Activated naive CD4-positive, alpha-beta T cell treated with anti-CD3 and anti-CD28 coated beads, Interleukin-2, amount 50 U/mL, for 16 hours (primary cell): ENCODE results near the gene CADPS.

ENCODE experiments used
- DNase-seq: peaks from one replicate; pipeline ENCODE4 v3.0.0-alpha.2; 2020

The CADPS gene

DNA sequence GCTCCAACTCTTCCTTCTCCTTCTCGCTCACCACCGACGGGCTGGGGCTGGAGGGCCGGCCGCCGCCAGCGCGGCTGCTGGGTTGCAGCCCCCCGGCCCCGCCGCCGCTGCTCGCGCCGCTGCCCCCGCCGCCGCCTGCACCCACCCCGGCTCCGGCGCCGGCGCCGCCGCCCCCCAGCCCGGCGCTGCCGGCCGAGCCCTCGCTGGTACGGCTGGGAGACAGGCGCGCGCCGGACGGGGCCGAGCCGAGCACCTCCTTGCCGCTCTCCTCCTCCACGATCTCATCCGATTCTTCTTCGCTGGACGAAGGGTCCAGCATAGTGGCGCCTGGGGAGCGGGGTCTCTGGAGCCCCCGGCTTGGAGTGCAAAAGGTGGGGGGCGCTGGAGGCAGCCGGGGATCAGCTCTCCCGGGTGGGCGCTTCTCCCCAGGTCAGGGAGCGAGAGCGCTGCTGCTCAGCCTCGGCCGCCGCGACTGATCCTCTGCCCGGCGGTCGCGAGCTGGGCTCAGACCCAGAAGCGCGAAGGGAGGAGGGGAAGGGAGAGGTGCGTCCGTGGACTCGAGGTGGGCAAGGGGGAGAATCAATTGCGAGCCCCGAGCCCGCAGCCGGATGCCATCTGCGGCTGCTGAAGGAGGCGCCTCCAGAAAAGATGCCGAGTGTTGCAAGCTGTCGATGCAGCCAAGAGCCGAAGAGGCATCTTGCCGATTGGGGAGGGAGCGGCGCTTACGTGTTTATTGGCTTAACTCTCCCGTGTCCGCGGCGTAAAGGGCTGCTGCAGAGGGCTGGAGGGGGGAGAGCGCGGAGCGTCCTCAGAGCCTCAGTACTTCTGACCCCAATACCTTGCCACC lies at the start of gene CADPS:
CADPS (minus strand) TSS at position 706 of the 847 bp plus-strand sequence; CDS start at position 319, 387 bp downstream.
- DNase-seq: no peak

- DNase-seq: no peak
These were observed 47.9 kb upstream of the CADPS start for GRCh38 chr3:62923066-62923465.

DNA sequence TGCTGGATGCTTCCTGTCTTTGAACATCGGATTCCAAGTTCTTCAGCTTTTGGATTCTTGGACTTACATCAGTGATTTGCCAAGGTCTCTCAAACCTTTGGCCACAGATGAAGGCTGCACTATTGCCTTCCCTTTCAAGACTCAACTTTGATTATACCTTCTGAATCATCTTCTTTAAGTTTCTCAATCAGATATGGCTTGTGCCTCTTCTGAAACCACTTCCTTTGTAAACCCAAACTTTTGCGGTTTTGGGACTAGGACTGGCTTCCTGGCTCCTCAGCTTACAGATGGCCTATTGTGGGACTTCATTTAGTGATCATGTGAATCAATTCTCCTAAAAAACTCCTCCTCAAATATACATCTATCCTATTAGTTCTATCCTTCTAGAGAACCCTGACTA lies 47.1 kb upstream of the CADPS start:
- DNase-seq: no peak

DNA sequence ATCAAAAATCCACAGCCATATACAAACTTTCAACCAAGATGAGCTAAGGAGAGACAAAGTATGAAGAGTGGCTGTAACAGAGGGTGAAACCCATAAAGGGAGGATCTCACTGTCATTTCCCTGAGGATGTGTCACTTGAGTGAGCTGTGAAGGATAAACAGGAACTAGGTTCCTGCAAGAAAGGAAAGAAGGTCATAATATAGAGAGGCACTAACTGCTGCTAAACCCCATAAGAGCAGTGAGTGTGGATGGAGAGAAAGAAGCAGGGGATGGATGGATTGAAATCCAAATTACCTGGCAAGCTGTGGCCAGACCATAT lies 45.2 kb upstream of the CADPS start:
- DNase-seq: no peak

DNA sequence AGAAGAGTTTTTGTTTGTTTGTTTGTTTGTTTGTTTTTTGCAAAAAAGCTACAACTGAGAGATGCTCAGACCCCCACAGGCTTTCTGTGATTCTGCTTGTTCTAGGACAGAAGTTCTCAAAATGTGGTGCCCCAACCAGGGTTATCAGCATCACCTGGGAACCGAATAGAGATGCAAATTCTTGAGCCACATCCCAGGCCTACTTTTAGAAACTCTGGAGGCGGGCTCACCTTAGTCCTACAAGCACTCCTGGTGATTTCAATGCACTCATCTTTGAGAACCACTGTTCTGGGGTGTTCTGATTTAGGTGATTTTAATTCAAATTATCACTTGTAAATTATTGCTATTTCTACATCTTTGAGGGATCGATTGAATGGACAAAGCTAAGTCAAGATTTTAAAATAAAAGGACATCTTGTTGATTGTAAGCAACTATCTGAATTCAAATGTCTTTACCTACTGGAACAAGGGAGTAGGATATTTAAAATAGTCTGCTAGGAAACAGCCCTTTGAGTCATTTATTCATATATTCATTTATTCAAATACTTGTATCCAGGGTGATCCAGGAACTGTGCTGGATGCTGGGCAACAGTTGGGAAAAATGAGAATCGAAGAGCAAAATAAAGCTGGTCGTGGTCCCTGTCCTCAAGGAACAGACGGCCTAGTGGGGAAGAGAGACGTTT lies 44.7 kb upstream of the CADPS start:
- no peak for DNase-seq

GRCh38 chr3:62918777-62919176 lies 43.6 kb upstream of the CADPS start:
- no peak for DNase-seq

GRCh38 chr3:62918131-62918530 lies 42.9 kb upstream of the CADPS start:
- DNase-seq: no peak

GRCh38 chr3:62911526-62911925 lies 36.3 kb upstream of the CADPS start:
- DNase-seq: no peak

DNA sequence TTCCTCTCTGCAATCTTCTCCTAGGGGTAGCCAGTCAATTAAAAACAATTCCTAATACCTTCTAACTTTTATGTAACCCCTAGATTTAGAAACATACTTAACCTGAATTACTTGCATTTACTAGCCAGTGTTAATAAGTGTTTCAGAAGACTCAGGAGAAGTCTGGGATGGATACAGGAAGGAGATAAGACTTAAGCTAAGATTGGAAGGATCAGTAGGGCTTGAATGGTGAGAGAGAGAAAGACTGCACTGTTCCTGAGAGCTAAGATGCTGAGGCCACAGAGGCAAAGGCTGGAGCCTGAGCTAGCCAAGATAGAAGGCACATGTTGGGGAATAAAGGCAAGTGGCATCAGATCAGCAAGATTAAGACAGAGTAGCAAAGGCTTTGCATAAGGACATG lies 30.1 kb upstream of the CADPS start:
- DNase-seq: no peak

DNA sequence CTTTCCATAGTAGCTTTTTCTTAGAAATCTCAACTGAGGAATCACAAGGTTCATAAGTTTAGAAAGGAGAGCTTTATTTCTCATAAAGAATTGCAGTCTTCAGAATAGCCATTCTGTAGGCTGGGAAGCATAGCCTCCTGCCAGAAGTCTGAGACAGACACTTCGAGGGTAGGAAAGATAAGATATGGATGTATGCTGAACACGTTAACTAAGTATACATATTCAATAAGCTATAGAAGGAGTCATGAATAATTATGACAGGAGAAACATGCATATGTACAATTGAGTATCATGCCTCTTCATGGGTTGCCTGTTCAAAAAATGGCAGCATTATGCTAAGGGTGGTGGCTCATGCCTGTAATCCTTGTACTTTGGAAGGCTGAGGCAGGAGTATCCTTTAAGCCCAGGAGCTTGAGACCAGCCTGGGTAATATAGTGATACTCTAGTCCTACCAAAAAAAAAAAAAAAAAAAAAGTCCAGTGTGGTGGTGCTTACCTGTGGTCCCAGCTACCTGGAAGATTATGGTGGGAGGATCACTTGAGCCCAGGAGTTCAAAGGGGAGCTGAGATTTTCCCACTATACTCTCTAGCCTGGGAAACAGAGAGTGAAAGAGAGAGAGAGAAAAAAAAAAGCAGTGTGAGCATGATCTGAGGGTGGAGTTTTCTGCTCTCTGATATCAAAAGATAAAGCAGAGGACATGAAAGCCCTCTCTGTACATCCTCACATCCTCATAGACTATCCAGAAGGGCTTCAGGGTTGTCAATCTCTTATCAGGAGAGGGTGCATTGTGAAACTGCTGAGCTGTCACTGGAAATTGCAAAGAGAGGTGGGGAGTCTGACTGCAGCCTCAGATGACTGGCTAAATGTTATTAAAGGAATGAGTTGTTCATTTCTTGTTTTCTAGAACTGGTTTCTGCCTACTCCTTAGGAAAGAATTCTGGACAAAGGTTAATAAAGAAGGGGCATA lies 23.6 kb upstream of the CADPS start:
- DNase-seq: no peak

DNA sequence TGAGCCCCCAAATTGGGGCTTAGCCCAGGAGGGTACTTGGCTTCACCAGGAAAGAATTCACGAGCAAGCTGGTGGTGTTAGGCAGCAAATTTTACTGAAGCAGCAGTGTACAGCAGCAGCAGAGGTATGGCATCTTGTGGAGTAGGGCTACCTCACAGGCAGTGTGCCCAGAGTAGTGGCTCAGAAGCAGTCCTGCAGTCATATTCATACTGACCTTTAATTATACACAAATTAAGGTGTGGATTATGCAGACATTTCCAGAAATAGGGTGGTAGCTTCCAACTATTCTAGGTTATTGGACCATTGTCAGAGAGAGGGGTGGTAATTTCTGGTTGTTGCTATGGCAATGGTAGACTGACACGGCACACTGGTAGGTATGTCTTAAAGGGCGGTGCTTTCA lies 20.7 kb upstream of the CADPS start:
- no peak for DNase-seq

- no peak for DNase-seq
These were observed 17.7 kb upstream of the CADPS start for GRCh38 chr3:62892951-62893350.

GRCh38 chr3:62892045-62892444 lies 16.8 kb upstream of the CADPS start:
- no peak for DNase-seq

DNA sequence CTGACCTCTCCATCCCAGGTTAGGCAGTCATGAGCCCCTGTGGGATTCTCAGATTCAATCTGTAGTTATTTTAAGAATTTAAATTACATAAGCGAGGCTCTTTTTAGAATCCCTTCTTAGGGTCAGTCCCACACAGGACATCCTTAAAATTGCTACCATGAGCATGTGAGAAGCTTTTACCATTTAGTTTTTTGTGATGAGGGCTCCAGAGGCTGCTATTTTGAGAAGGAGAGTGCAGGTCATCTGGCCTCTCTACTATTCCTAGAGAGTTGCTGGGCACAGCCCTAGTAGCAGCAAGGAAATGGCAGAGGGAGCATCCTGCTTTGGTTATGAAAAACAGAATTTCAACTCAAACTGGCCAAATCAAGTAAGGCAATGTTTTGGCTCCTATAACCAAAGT lies 13.6 kb upstream of the CADPS start:
- no peak for DNase-seq

DNA sequence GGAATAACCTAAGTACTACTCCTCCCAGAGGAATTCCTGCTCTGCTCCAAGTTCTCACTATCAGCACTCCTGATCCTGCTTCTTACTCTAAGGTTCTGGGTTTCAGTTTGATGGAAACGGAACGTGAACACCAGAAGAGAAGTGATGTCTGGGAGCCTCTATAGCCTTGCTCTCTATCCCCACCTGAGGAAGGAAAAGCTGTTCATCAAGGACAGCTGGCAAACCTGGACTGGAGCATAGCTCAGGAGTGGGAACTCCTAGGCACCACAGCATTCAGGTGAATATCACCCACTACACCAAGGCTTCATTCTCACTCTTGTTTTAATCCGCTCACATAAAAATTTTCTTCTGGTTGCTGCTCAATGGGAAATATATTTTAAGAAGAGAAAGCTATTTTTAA lies 13.0 kb upstream of the CADPS start:
- DNase-seq: no peak

DNA sequence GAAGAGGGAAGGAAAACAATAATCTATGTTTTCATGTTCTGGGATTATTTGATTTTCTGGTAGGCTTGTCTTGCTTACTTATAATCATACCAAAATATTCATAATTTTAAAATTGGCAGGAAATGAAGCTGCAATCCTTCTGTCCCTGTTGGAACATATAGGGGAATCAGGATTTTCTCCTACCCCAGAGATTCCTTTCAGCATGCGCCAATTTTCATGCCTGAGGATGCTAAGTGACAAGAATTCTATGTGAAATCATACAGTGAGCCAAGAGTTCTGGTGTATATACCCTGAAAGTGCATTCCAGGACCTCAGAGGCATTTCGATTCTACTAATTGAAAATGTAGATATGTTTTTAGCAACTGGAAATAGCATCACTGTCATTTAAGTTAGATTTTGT lies 9.9 kb upstream of the CADPS start:
- DNase-seq: no peak

- no peak for DNase-seq
These were observed 9.1 kb upstream of the CADPS start for GRCh38 chr3:62884096-62884870.

- DNase-seq: no peak
These were observed 7.5 kb upstream of the CADPS start for GRCh38 chr3:62882676-62883200.

GRCh38 chr3:62876064-62876463 lies 848 bp upstream of the CADPS start:
- no peak for DNase-seq

DNA sequence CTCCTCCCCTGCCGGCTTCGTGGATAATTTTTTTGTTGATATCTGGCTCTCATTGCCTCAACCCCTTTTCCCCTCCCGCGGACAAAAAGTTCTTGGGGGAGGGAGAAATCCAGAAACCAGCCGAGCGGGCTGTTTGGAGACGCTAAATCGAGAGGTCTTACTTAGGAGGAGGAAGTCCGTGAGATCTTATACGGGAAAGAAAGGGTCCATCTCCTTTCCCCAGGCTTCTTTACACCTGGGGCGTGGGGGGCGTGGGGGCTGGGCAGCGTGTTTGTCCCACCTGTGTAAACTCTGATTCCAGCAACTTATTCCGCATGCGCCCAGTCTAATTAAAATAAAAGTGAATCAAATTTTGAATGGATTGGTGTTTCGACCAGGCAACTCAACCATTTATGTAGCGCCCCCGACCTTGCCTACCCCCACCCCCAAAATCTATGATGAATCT lies 364 bp upstream of the CADPS start:
- no peak for DNase-seq

GRCh38 chr3:62873761-62874710 lies 1.2 kb downstream of the CADPS start:
- DNase-seq: peak; percentile 7
